Motor neuron (in vitro differentiated cells): Measurements from ENCODE around the gene C2orf42. TPM values are rescaled to one million over a fixed set of nuclear protein-coding genes. Genes with fewer than 3 reads are reported as not detected.
"Not testable (repeated sequence)": the region's sequence is repeated elsewhere in the genome, so short reads cannot be mapped to it uniquely, and the experiment has no call there.

Experiments used
- ATAC-seq, 8 experiments: fragments of 200-7000 bp; cut with Tn5 transposase; replicated peaks in 6 of 8; 2 replicates each; pipeline ENCODE4 v1.8.0; 2021; ENCODE audit warnings: mild to moderate bottlenecking in 8 of 8, moderate library complexity in 8 of 8
- H3K27ac ChIP-seq, 2 donors: fragments of 250-450 bp; sonication (Bioruptor Pico); 2 replicates each; pipeline ENCODE4 v1.9.0; 2021; ENCODE audit warnings: antibody characterized with exemption in 2 of 2, mild to moderate bottlenecking in 2 of 2, moderate library complexity in 1 of 2
- H3K4me1 ChIP-seq, 2 donors: fragments of 250-450 bp; sonication (Bioruptor Pico); replicated peaks in 1 of 2; 2 replicates each; pipeline ENCODE4 v1.6.1; 2021; ENCODE audit warnings: antibody characterized with exemption in 2 of 2, mild to moderate bottlenecking in 2 of 2, moderate library complexity in 1 of 2
- H3K4me3 ChIP-seq, 5 donors: fragments of 250-450 bp; sonication (Bioruptor Pico); 2 replicates each; pipeline ENCODE4 v1.9.0; 2021; ENCODE audit warnings: antibody characterized with exemption in 5 of 5, mild to moderate bottlenecking in 5 of 5, moderate library complexity in 4 of 5
- WGBS, 10 experiments: fragments of 450-650 bp; shearing (Covaris generic); methylation state at CpG; one replicate each; pipeline ENCODE4 v1.0.0; 2022; 5-methylcytosine and 5-hydroxymethylcytosine counted together
- in situ Hi-C, 9 experiments: fragments of 400-800 bp; cut with MboI; loops; one replicate each; pipeline ENCODE4 v1.15.0; 2021; ENCODE audit warnings: low sequenced_read_pairs in 9 of 9, low pct_unique_long_range_greater_than_20kb in 2 of 9; ENCODE audit not compliant: unreplicated experiment in 9 of 9
- total RNA-seq, 8 experiments: library from RNA; unstranded; fragments of 300-600 nt; gene quantifications; 2 replicates each; pipeline versions ENCODE4 v1.2.3 to v1.2.4, GENCODE V29; 2022

The C2orf42 gene
- total RNA-seq, 8 experiments from 2014 or later = 9.8 to 18.7 (median 14.5) TPM

DNA sequence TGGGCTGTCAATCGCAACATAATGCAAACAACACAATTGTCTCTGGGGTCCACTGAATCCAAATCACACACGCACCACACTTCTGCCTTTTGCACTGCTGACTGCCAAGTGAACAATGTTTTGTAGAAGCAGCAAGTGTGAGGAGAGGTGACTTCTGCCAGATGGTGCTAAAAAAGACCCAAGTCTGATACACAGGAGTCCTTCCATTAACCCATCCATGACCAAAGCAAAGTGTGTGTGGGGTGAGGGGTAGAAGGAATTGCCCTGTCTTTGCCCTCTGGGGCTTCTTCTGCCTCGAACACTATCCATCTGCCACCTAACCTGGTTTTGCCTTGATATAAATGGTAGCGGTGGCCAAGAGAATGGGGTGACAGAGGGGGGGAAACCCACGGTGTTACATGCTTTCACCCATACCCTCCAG lies 50.0 kb downstream of the C2orf42 start:
- no peak overlapping the region for H3K4me3 ChIP-seq
- H3K27ac ChIP-seq = peak overlapping the region; percentile 95 to 96
- in situ Hi-C loops = loop anchor here in 1 of 9 experiments (25.0 kb wide), 1 partner anchor 228 kb away; the partner anchor contains the start of gene MXD1
- peaks cover 24 to 26% of the 10 kb centered on the region in 2 donors for H3K4me1 ChIP-seq
- 83 to 100% (median 96%) methylated on average over 1 to 2 of the region's 5 CpGs; no CpG with 5 or more reads in 4 of the 10 experiments for WGBS, 10 experiments
- no peak for ATAC-seq

- in situ Hi-C loops = loop anchor here in 1 of 9 experiments (25.0 kb wide), 1 partner anchor 222 kb away; the partner anchor contains the start of gene MXD1
- 65 to 100% (median 100%) methylated on average over 1 to 8 of the region's 10 CpGs; no CpG with 5 or more reads in 1 of the 10 experiments for WGBS, 10 experiments
- Histone ChIP-seq H3K27ac (peak overlapping the region in 1 of 2 donors; percentile 29), H3K4me1 (peaks cover 25 to 31% of the 10 kb centered on the region in 2 donors)
- ATAC-seq = peak in 1 of 8 experiments; percentile 13
- not testable (repeated sequence) for H3K4me3 ChIP-seq
Measured at GRCh38 chr2:70134323-70134983, 56.4 kb downstream of the C2orf42 start.

- ATAC-seq = no peak
- no peak overlapping the region for H3K4me3 ChIP-seq
- peak overlapping the region; percentile 29 to 74 for H3K27ac ChIP-seq
- in situ Hi-C loops = loop anchor here in 1 of 9 experiments (25.0 kb wide), 1 partner anchor 221 kb away; the partner anchor contains the start of gene MXD1
- WGBS, 10 experiments = 73 to 100% (median 88%) methylated on average over 1 to 9 of the region's 10 CpGs; no CpG with 5 or more reads in 2 of the 10 experiments
- H3K4me1 ChIP-seq = peaks cover 25 to 31% of the 10 kb centered on the region in 2 donors
Measured at GRCh38 chr2:70133491-70134322, 57.1 kb downstream of the C2orf42 start.

DNA sequence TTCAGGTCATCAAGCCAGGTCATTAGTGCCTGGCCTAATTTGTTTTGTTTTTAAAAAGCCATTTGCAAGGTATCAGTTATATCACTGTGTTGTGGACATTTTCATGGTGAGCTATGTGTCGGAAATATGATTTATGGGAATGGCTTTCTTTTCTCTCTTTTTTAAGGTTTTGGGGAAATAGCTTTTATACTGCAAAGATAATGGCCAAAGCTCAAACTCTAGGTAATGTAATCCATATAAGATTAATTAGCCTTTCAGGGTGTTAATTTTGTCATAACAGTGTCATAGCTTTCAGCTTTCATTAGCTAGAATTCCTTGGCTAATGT lies 57.7 kb downstream of the C2orf42 start:
- Histone ChIP-seq H3K27ac (peak overlapping the region; percentile 29 to 74), H3K4me3 (no peak overlapping the region), H3K4me1 (peaks cover 28 to 33% of the 10 kb centered on the region in 2 donors)
- WGBS, 10 experiments = 50 to 100% (median 100%) methylated on average over 1 of the region's 1 CpG; no CpG with 5 or more reads in 3 of the 10 experiments
- in situ Hi-C loops = loop anchor here in 1 of 9 experiments (25.0 kb wide), 1 partner anchor 221 kb away; the partner anchor contains the start of gene MXD1
- no peak for ATAC-seq

GRCh38 chr2:70132244-70133126 lies 58.3 kb downstream of the C2orf42 start:
- 0 to 30% (median 14%) methylated on average over 1 to 6 of the region's 8 CpGs for WGBS, 10 experiments

DNA sequence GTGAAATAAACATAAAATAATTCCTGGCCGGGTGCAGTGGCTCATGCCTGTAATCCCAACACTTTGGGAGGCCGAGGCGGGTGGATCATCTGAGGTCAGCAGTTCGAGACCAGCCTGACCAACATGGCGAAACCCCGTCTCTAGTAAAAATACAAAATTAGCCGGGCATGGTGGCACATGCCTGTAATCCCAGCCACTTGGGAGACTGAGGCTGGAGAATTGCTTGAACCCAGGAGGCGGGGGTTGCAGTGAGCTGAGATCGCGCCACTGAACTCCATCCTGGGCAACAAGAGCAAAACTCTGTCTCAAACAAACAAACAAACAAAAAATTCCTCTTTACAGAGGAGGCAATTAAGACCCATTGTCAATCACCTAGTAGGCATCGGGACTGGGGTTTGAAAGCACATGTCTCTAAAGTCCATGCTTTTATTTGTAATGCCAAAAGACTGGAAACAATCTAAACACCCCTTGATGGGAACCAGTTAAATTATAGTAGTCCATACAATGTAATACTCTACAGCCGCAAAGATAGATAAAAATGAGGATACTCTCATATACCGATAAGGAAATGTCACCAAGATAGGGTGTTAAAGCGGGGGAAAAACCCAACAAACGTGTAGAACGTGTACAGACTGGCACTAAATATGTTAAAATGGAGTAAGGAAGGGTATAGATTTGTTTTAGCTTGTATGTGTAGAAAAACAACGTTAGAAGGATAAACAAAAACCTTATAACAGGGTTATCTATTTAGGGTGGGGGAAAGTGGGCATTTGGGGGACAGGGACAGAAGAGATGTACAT lies 59.3 kb downstream of the C2orf42 start:
- 57 to 95% (median 86%) methylated on average over 4 to 13 of the region's 17 CpGs for WGBS, 10 experiments
- H3K4me1 ChIP-seq = peaks cover 35% of the 10 kb centered on the region in 2 donors
- H3K27ac ChIP-seq, H3K4me3 ChIP-seq, ATAC-seq: not testable (repeated sequence)
- in situ Hi-C loops = loop anchor here in 1 of 9 experiments (25.0 kb wide), 1 partner anchor 219 kb away; the partner anchor contains the start of gene MXD1

More at GRCh38 chr2:70132244-70133126, 58.3 kb downstream of the C2orf42 start:
- Histone ChIP-seq H3K4me3 (peak overlapping the region in 2 of 5 donors; percentile 1 to 7), H3K27ac (peak overlapping the region; percentile 29 to 74), H3K4me1 (peaks cover 32 to 35% of the 10 kb centered on the region in 2 donors)
- in situ Hi-C loops = loop anchor here in 1 of 9 experiments (25.0 kb wide), 1 partner anchor 220 kb away; the partner anchor contains the start of gene MXD1
- ATAC-seq = peak; percentile 76 to 91 (median 83)

GRCh38 chr2:70128005-70128404 lies 62.8 kb downstream of the C2orf42 start:
- Histone ChIP-seq H3K27ac (no peak overlapping the region), H3K4me1 (peaks cover 36 to 41% of the 10 kb centered on the region in 2 donors), H3K4me3 (no peak overlapping the region)
- ATAC-seq = no peak
- WGBS, 10 experiments = 0 to 86% (median 37%) methylated on average over 1 of the region's 1 CpG; no CpG with 5 or more reads in 4 of the 10 experiments
- in situ Hi-C loops = loop anchor here in 1 of 9 experiments (25.0 kb wide), 1 partner anchor 216 kb away; the partner anchor contains the start of gene MXD1

GRCh38 chr2:70126413-70126812 lies 64.4 kb downstream of the C2orf42 start:
- 92 to 100% (median 100%) methylated on average over 1 to 2 of the region's 2 CpGs; no CpG with 5 or more reads in 4 of the 10 experiments for WGBS, 10 experiments
- in situ Hi-C loops = loop anchor here in 1 of 9 experiments (25.0 kb wide), 1 partner anchor 214 kb away; the partner anchor contains the start of gene MXD1
- ATAC-seq = no peak
- H3K27ac ChIP-seq = no peak overlapping the region
- H3K4me1 ChIP-seq = peaks cover 28 to 33% of the 10 kb centered on the region in 2 donors
- H3K4me3 ChIP-seq = no peak overlapping the region

DNA sequence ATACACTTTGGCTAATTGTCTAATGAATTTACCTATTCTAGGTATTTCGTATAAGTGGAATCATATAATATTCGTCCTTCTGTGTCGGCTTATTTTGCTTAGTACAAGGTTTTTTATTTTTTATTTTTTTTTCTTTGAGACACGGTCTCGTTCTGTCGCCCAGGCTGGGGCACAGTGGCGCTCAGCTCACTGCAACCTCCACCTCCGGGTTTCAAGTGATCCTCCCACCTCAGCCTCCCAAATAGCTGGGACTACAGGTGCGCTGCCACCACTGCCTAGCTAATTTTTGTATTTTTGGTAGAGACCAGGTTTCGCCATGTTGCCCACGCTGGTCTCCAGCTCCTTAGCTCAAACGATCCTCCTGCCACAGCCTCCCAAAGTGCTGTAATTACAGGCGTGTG lies 65.3 kb downstream of the C2orf42 start:
- WGBS, 10 experiments = 60 to 85% (median 80%) methylated on average over 2 to 13 of the region's 13 CpGs; no CpG with 5 or more reads in 2 of the 10 experiments

DNA sequence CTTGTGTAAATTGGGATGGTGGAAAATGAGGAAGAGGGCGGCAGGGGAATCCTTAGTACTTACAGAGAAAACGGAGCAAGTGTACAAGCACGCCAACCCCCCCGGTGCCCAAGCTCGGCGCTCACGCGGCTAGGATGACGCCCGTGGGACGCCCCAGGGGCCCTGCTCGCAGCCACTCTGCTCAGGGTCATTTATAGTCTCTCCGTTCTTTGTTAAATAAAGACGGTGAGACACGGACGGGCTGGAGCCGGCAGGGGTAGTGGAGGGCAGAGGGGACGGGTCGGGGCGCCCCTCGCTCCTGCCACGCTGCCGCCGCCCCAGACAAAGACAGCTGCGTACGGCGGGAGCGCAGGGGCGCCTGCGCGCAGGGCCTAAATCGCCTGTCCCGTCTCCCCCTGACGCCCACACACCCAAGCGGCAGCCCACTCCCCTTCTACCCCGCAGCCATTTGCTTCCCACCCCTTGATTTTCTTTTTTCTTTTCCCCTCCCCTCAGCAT lies 65.8 kb downstream of the C2orf42 start:
- WGBS, 10 experiments = 0 to 1% methylated on average over 1 to 13 of the region's 36 CpGs; no CpG with 5 or more reads in 8 of the 10 experiments
- in situ Hi-C loops = loop anchor here in 1 of 9 experiments (25.0 kb wide), 1 partner anchor 213 kb away; the partner anchor contains the start of gene MXD1
- peak overlapping the region; percentile 36 to 42 (median 36) for H3K4me3 ChIP-seq
- peak overlapping the region; percentile 94 to 98 for H3K27ac ChIP-seq
- peak; percentile 48 to 80 (median 74) for ATAC-seq
- H3K4me1 ChIP-seq = peaks cover 28 to 33% of the 10 kb centered on the region in 2 donors

More for the DNA sequence above, 65.3 kb downstream of the C2orf42 start:
- in situ Hi-C loops = loop anchor here in 1 of 9 experiments (25.0 kb wide), 1 partner anchor 213 kb away; the partner anchor contains the start of gene MXD1
- peaks cover 28 to 33% of the 10 kb centered on the region in 2 donors for H3K4me1 ChIP-seq
- peak overlapping the region; percentile 36 to 42 (median 36) for H3K4me3 ChIP-seq
- no peak for ATAC-seq
- peak overlapping the region; percentile 94 to 98 for H3K27ac ChIP-seq

GRCh38 chr2:70123829-70124116 lies 67.0 kb downstream of the C2orf42 start:
- in situ Hi-C loops = no loop called here
- Histone ChIP-seq H3K4me1 (peaks cover 36 to 39% of the 10 kb centered on the region in 2 donors), H3K4me3 (peak overlapping the region; percentile 36 to 42 (median 36)), H3K27ac (peak overlapping the region; percentile 94 to 98)
- no peak for ATAC-seq
- 0 to 100% (median 46%) methylated on average over 1 to 7 of the region's 11 CpGs; no CpG with 5 or more reads in 2 of the 10 experiments for WGBS, 10 experiments
